A549 (cell line): ENCODE data around the gene ZDHHC11B.
"Not testable (repeated sequence)": the region's sequence is repeated elsewhere in the genome, so short reads cannot be mapped to it uniquely, and the experiment has no call there.

Experiments used
- CBX8 ChIP-seq: fragments of 200-600 bp; sonication (generic); IDR thresholded peaks from 2 replicates; pipeline ENCODE4 v1.6.1; 2016
- EP300 ChIP-seq, 2 experiments: fragments of >200 bp; sonication (Bioruptor Twin); formaldehyde crosslinking; IDR thresholded peaks; 2 replicates in 1 of 2; 3 replicates in 1 of 2; pipeline ENCODE4 v1.6.1; 2016 to 2017
- HEYL ChIP-seq: fragments of 250-450 bp; sonication (Bioruptor Pico); IDR thresholded peaks from 2 replicates; pipeline ENCODE4 v1.8.0; 2021; ENCODE audit warnings: mild to moderate bottlenecking, moderate library complexity
- MAFK ChIP-seq: fragments of 450-650 bp; IDR thresholded peaks from 2 replicates; pipeline ENCODE4 v1.6.1; 2014; ENCODE audit not compliant: partially characterized antibody
- MAZ ChIP-seq: fragments of 150-350 bp; IDR thresholded peaks from 2 replicates; pipeline ENCODE4 v1.6.1; 2014; ENCODE audit warnings: antibody characterized with exemption, low read depth, low read length, borderline replicate concordance
- MYC ChIP-seq: IDR thresholded peaks from 2 replicates; pipeline ENCODE4 v1.6.1; 2012; ENCODE audit warnings: mild to moderate bottlenecking, inconsistent platforms, low read length, improper control_type of control experiment, borderline replicate concordance
- POLR2A ChIP-seq: IDR thresholded peaks from 2 replicates; pipeline ENCODE4 v1.6.1; 2012; ENCODE audit warnings: mild to moderate bottlenecking, low read length
- RAD21 ChIP-seq, 2 experiments: fragments of >200 bp in 1 of 2; sonication (Bioruptor Twin) in 1 of 2; formaldehyde crosslinking in 1 of 2; IDR thresholded peaks in 1 of 2; conservative IDR thresholded peaks in 1 of 2; 2 replicates in 1 of 2; 3 replicates in 1 of 2; pipeline ENCODE4 v1.6.1; 2012 to 2018; ENCODE audit warnings: inconsistent platforms in 1 of 2
- RCOR1 ChIP-seq: fragments of 150-350 bp; IDR thresholded peaks from 2 replicates; pipeline ENCODE4 v1.6.1; 2014; ENCODE audit warnings: antibody characterized with exemption, low read length, low read depth
- ZFP36 ChIP-seq: fragments of 450-650 bp; IDR thresholded peaks from 2 replicates; pipeline ENCODE4 v1.6.1; 2014; ENCODE audit warnings: borderline replicate concordance; ENCODE audit not compliant: partially characterized antibody
- ZSCAN20 ChIP-seq: fragments of 250-450 bp; sonication (Bioruptor Pico); IDR thresholded peaks from 2 replicates; pipeline ENCODE4 v1.8.0; 2022; ENCODE audit warnings: mild to moderate bottlenecking, moderate library complexity
- TF ChIP-seq, protein P1 (sequence below): fragments of >200 bp; sonication (Bioruptor Twin); formaldehyde crosslinking; IDR thresholded peaks from 3 replicates; pipeline ENCODE4 v1.5.1; 2016
- TF ChIP-seq, protein P2 (sequence below): fragments of 450-650 bp; IDR thresholded peaks from 2 replicates; pipeline ENCODE4 v1.6.1; 2014; ENCODE audit warnings: antibody characterized with exemption
- TF ChIP-seq, protein P3 (sequence below): fragments of 200-600 bp; sonication (generic); IDR thresholded peaks from 2 replicates; pipeline ENCODE4 v1.6.1; 2016; ENCODE audit warnings: antibody characterized with exemption, mild to moderate bottlenecking, moderate library complexity

DNA sequence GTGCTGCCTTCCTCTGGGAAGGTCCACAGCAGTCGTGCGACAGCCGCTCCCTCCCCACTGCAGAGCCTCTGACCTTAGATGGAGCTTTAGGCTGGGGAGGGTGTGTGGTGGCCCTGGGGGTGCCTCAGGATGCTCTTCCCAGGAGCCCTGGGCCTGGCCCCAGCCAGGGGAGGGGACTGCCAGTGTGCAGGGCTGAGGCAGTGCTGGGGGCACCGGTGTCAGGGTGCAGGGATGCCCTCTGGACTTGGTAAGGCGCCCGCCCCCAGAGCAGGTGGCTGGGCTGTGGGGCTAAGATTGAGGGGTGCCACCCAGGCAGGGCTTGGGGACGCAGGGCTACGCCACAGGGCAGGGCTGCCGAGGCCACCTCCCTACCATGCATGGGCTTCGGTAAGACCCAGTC, 13.9 kb downstream of the ZDHHC11B start:
- not testable (repeated sequence) for TF ChIP-seq EP300 (IDR thresholded peaks at IDR 0.05); MAZ; POLR2A; RAD21 (conservative IDR thresholded peaks at IDR 0.05 in 1 of 2, IDR thresholded peaks at IDR 0.05 in 1 of 2); RCOR1; ZFP36; MYC; CBX8; ZSCAN20 (CRISPR knock-in tag); HEYL (CRISPR knock-in tag); MAFK
- TF ChIP-seq, protein P1, sequence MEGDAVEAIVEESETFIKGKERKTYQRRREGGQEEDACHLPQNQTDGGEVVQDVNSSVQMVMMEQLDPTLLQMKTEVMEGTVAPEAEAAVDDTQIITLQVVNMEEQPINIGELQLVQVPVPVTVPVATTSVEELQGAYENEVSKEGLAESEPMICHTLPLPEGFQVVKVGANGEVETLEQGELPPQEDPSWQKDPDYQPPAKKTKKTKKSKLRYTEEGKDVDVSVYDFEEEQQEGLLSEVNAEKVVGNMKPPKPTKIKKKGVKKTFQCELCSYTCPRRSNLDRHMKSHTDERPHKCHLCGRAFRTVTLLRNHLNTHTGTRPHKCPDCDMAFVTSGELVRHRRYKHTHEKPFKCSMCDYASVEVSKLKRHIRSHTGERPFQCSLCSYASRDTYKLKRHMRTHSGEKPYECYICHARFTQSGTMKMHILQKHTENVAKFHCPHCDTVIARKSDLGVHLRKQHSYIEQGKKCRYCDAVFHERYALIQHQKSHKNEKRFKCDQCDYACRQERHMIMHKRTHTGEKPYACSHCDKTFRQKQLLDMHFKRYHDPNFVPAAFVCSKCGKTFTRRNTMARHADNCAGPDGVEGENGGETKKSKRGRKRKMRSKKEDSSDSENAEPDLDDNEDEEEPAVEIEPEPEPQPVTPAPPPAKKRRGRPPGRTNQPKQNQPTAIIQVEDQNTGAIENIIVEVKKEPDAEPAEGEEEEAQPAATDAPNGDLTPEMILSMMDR: not testable (repeated sequence)
- TF ChIP-seq, protein P2, sequence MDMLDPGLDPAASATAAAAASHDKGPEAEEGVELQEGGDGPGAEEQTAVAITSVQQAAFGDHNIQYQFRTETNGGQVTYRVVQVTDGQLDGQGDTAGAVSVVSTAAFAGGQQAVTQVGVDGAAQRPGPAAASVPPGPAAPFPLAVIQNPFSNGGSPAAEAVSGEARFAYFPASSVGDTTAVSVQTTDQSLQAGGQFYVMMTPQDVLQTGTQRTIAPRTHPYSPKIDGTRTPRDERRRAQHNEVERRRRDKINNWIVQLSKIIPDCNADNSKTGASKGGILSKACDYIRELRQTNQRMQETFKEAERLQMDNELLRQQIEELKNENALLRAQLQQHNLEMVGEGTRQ: not testable (repeated sequence)
- TF ChIP-seq, protein P3, sequence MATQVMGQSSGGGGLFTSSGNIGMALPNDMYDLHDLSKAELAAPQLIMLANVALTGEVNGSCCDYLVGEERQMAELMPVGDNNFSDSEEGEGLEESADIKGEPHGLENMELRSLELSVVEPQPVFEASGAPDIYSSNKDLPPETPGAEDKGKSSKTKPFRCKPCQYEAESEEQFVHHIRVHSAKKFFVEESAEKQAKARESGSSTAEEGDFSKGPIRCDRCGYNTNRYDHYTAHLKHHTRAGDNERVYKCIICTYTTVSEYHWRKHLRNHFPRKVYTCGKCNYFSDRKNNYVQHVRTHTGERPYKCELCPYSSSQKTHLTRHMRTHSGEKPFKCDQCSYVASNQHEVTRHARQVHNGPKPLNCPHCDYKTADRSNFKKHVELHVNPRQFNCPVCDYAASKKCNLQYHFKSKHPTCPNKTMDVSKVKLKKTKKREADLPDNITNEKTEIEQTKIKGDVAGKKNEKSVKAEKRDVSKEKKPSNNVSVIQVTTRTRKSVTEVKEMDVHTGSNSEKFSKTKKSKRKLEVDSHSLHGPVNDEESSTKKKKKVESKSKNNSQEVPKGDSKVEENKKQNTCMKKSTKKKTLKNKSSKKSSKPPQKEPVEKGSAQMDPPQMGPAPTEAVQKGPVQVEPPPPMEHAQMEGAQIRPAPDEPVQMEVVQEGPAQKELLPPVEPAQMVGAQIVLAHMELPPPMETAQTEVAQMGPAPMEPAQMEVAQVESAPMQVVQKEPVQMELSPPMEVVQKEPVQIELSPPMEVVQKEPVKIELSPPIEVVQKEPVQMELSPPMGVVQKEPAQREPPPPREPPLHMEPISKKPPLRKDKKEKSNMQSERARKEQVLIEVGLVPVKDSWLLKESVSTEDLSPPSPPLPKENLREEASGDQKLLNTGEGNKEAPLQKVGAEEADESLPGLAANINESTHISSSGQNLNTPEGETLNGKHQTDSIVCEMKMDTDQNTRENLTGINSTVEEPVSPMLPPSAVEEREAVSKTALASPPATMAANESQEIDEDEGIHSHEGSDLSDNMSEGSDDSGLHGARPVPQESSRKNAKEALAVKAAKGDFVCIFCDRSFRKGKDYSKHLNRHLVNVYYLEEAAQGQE: not testable (repeated sequence)
